SHP77 treated with DMSO at 0.1 percent for 48 hours (cell line): Measurements from ENCODE around the gene PAF1.
"Not testable (repeated sequence)": the region's sequence is repeated elsewhere in the genome, so short reads cannot be mapped to it uniquely, and the experiment has no call there.

Experiments used
- DNase-seq: peaks from one replicate; lab custom pipeline; 2025; lab: John Stamatoyannopoulos, UW

PAF1 gene

GRCh38 chr19:39352381-39353255 is 38.3 kb downstream of the PAF1 start:
- DNase-seq: no peak

GRCh38 chr19:39351537-39352064 is 39.3 kb downstream of the PAF1 start:
- DNase-seq: no peak

GRCh38 chr19:39350156-39350555 is 40.8 kb downstream of the PAF1 start:
- DNase-seq: no peak

- no peak for DNase-seq
These were observed 41.6 kb downstream of the PAF1 start for GRCh38 chr19:39349326-39349725.

- no peak for DNase-seq
These were observed 43.4 kb downstream of the PAF1 start for GRCh38 chr19:39347332-39348164.

GRCh38 chr19:39345956-39346355 is 45.0 kb downstream of the PAF1 start:
- DNase-seq: no peak

- DNase-seq: no peak
These were observed 48.1 kb downstream of the PAF1 start for GRCh38 chr19:39342647-39343305.

- DNase-seq: peak; percentile 100
These were observed 48.9 kb downstream of the PAF1 start, which contains the start of gene SAMD4B for GRCh38 chr19:39341719-39342604. Gene SAMD4B (plus strand): TSS chr19:39342421. CDS start chr19:39356894, 14,473 bp downstream.

GRCh38 chr19:39341129-39341718 is 49.7 kb downstream of the PAF1 start:
- DNase-seq: no peak

- DNase-seq: not testable (repeated sequence)
These were observed 50.8 kb downstream of the PAF1 start for GRCh38 chr19:39340156-39340555.

- no peak for DNase-seq
These were observed 51.2 kb downstream of the PAF1 start for GRCh38 chr19:39339674-39340073.

GRCh38 chr19:39336483-39336882 is 54.4 kb downstream of the PAF1 start:
- no peak for DNase-seq
